Naive B cell (primary cell): ENCODE results near the gene CDK6. TPM values are rescaled to one million over a fixed set of nuclear protein-coding genes. Genes with fewer than 3 reads are reported as not detected.
"Not testable (repeated sequence)": the region's sequence is repeated elsewhere in the genome, so short reads cannot be mapped to it uniquely, and the experiment has no call there.

Experiments
- ATAC-seq, 2 donors: fragments of 150-1000 bp; cut with Tn5 transposase; 2 replicates each; pipeline ENCODE4 v1.10.0; 2021; ENCODE audit warnings: low read depth in 2 of 2, mild to moderate bottlenecking in 2 of 2, moderate library complexity in 2 of 2
- DNase-seq: peaks from one replicate; pipeline ENCODE4 v3.0.0; 2022
- H3K27ac Mint-ChIP-seq, 6 donors: one replicate each; pipeline ENCODE4 v1.8.0; 2020 to 2022; ENCODE audit warnings: mild to moderate bottlenecking in 6 of 6, mixed read lengths in 6 of 6, moderate library complexity in 5 of 6, inconsistent platforms in 2 of 6
- H3K27me3 Mint-ChIP-seq, 3 donors: one replicate each; pipeline ENCODE4 v1.8.0; 2021 to 2022; ENCODE audit warnings: mixed read lengths in 3 of 3, mild to moderate bottlenecking in 1 of 3
- H3K36me3 Mint-ChIP-seq, 2 donors: one replicate each; pipeline ENCODE4 v1.8.0; 2020 to 2022; ENCODE audit warnings: mixed read lengths in 2 of 2, inconsistent platforms in 1 of 2, mild to moderate bottlenecking in 1 of 2
- H3K4me1 Mint-ChIP-seq, 3 donors: one replicate each; pipeline ENCODE4 v1.8.0; 2020 to 2022; ENCODE audit warnings: mixed read lengths in 3 of 3, inconsistent platforms in 1 of 3, mild to moderate bottlenecking in 1 of 3, moderate library complexity in 1 of 3
- H3K4me3 Mint-ChIP-seq, 8 donors: one replicate each; pipeline ENCODE4 v1.8.0; 2020 to 2022; ENCODE audit warnings: mild to moderate bottlenecking in 8 of 8, mixed read lengths in 8 of 8, moderate library complexity in 8 of 8, inconsistent platforms in 2 of 8
- H3K9me3 Mint-ChIP-seq, 7 donors: one replicate each; pipeline ENCODE4 v1.8.0; 2020 to 2022; ENCODE audit warnings: mixed read lengths in 7 of 7, mild to moderate bottlenecking in 5 of 7, inconsistent platforms in 2 of 7, moderate library complexity in 1 of 7
- polyA plus RNA-seq, 6 donors: library from polyadenylated mRNA; unstranded; fragments of 300-500 nt; fragmentation: Illumina TruSeq; gene quantifications; one replicate each; pipeline ENCODE4 v1.2.3, GENCODE V29; 2021; ENCODE audit warnings: low read depth in 6 of 6

Gene CDK6
- 10 to 100 TPM in 3 of 6 donors, 1 to 10 TPM in 3; 3.3 to 15.7 (median 9.6) TPM for polyA plus RNA-seq

- Mint-ChIP-seq H3K9me3 (no peaks in the 10 kb centered on the region), H3K4me3 (peak within 1 kb of the TSS; percentile 91 to 100 (median 96)), H3K36me3 (peaks cover 0 to 9% of the 10 kb centered on the region in 2 donors), H3K4me1 (peaks cover 25 to 41% (median 34%) of the 10 kb centered on the region in 3 donors), H3K27me3 (no peaks in the 10 kb centered on the region), H3K27ac (peak within 1 kb of the TSS; percentile 86 to 97 (median 92))
- ATAC-seq (peak; percentile 46 to 49), DNase-seq (peak; percentile 65)
Observed at GRCh38 chr7:92836489-92836999, at the start of gene CDK6. Gene CDK6 (minus strand): TSS chr7:92836573. CDS start chr7:92833323, 3,250 bp downstream.

- Mint-ChIP-seq H3K36me3 (peaks cover 0 to 10% of the 10 kb centered on the region in 2 donors), H3K9me3 (peaks cover 14 to 40% (median 19%) of the 10 kb centered on the region in 7 donors)
- not testable (repeated sequence) for H3K27me3 Mint-ChIP-seq, DNase-seq, ATAC-seq, H3K4me1 Mint-ChIP-seq, H3K4me3 Mint-ChIP-seq, H3K27ac Mint-ChIP-seq
Observed at GRCh38 chr7:92886039-92886438, 49.7 kb upstream of the CDK6 start.

GRCh38 chr7:92884218-92884617 is 47.8 kb upstream of the CDK6 start:
- H3K27me3 Mint-ChIP-seq: no peaks in the 10 kb centered on the region
- no peaks in the 10 kb centered on the region for H3K4me1 Mint-ChIP-seq
- H3K36me3 Mint-ChIP-seq: peaks cover 0 to 10% of the 10 kb centered on the region in 2 donors
- ATAC-seq (no peak), DNase-seq (no peak)
- H3K4me3 Mint-ChIP-seq: no peak overlapping the region
- H3K9me3 Mint-ChIP-seq: peaks cover 14 to 40% (median 19%) of the 10 kb centered on the region in 7 donors
- H3K27ac Mint-ChIP-seq: no peak overlapping the region

- ATAC-seq (no peak), DNase-seq (no peak)
- Mint-ChIP-seq H3K9me3 (peaks cover 14 to 32% (median 17%) of the 10 kb centered on the region in 7 donors), H3K4me1 (no peaks in the 10 kb centered on the region), H3K27me3 (no peaks in the 10 kb centered on the region), H3K27ac (no peak overlapping the region), H3K4me3 (no peak overlapping the region), H3K36me3 (peaks cover 0 to 10% of the 10 kb centered on the region in 2 donors)
Observed at GRCh38 chr7:92882760-92883159, 46.4 kb upstream of the CDK6 start.

GRCh38 chr7:92881091-92881485 is 44.7 kb upstream of the CDK6 start:
- H3K4me1 Mint-ChIP-seq: no peaks in the 10 kb centered on the region
- H3K36me3 Mint-ChIP-seq: peaks cover 0 to 10% of the 10 kb centered on the region in 2 donors
- no peaks in the 10 kb centered on the region for H3K27me3 Mint-ChIP-seq
- ATAC-seq (no peak), DNase-seq (no peak)
- H3K9me3 Mint-ChIP-seq: peaks cover 10 to 23% (median 15%) of the 10 kb centered on the region in 7 donors
- H3K27ac Mint-ChIP-seq: no peak overlapping the region
- no peak overlapping the region for H3K4me3 Mint-ChIP-seq

GRCh38 chr7:92880212-92881090 is 44.1 kb upstream of the CDK6 start:
- ATAC-seq: peak in 1 of 2 donors; percentile 39
- Mint-ChIP-seq H3K9me3 (peaks cover 10 to 23% (median 15%) of the 10 kb centered on the region in 7 donors), H3K27me3 (no peaks in the 10 kb centered on the region), H3K4me1 (no peaks in the 10 kb centered on the region), H3K27ac (no peak overlapping the region), H3K4me3 (no peak overlapping the region), H3K36me3 (peaks cover 0 to 10% of the 10 kb centered on the region in 2 donors)
- DNase-seq: no peak

GRCh38 chr7:92877367-92877766 is 41.0 kb upstream of the CDK6 start:
- Mint-ChIP-seq H3K27ac (no peak overlapping the region), H3K9me3 (peaks cover 4 to 12% (median 7%) of the 10 kb centered on the region in 7 donors), H3K4me1 (no peaks in the 10 kb centered on the region), H3K4me3 (no peak overlapping the region), H3K27me3 (no peaks in the 10 kb centered on the region), H3K36me3 (peaks cover 0 to 10% of the 10 kb centered on the region in 2 donors)
- no peak for ATAC-seq
- no peak for DNase-seq

- H3K27me3 Mint-ChIP-seq: no peaks in the 10 kb centered on the region
- no peak overlapping the region for H3K27ac Mint-ChIP-seq
- no peak for DNase-seq
- no peak for ATAC-seq
- peaks cover 0 to 5% of the 10 kb centered on the region in 2 donors for H3K36me3 Mint-ChIP-seq
- no peaks in the 10 kb centered on the region for H3K4me1 Mint-ChIP-seq
- H3K9me3 Mint-ChIP-seq: peaks cover 0 to 7% (median 4%) of the 10 kb centered on the region in 7 donors
- H3K4me3 Mint-ChIP-seq: no peak overlapping the region
Observed at GRCh38 chr7:92876836-92877235, 40.5 kb upstream of the CDK6 start.

GRCh38 chr7:92875719-92876118 is 39.3 kb upstream of the CDK6 start:
- H3K4me3 Mint-ChIP-seq: no peak overlapping the region
- no peak for ATAC-seq
- no peak for DNase-seq
- H3K27ac Mint-ChIP-seq: no peak overlapping the region
- no peaks in the 10 kb centered on the region for H3K36me3 Mint-ChIP-seq
- H3K9me3 Mint-ChIP-seq: peaks cover 0 to under 1% (median 0%) of the 10 kb centered on the region in 7 donors
- H3K4me1 Mint-ChIP-seq: no peaks in the 10 kb centered on the region
- no peaks in the 10 kb centered on the region for H3K27me3 Mint-ChIP-seq

- Mint-ChIP-seq H3K36me3 (no peaks in the 10 kb centered on the region), H3K27ac (no peak overlapping the region), H3K4me1 (no peaks in the 10 kb centered on the region), H3K27me3 (no peaks in the 10 kb centered on the region), H3K9me3 (peaks cover 0 to 3% (median 0%) of the 10 kb centered on the region in 7 donors), H3K4me3 (no peak overlapping the region)
- DNase-seq: no peak
- no peak for ATAC-seq
Observed at GRCh38 chr7:92875173-92875572, 38.8 kb upstream of the CDK6 start.

- H3K9me3 Mint-ChIP-seq: peaks cover 0 to 5% (median 3%) of the 10 kb centered on the region in 7 donors
- H3K4me1 Mint-ChIP-seq: no peaks in the 10 kb centered on the region
- H3K4me3 Mint-ChIP-seq: no peak overlapping the region
- H3K27ac Mint-ChIP-seq: no peak overlapping the region
- ATAC-seq (no peak), DNase-seq (no peak)
- H3K36me3 Mint-ChIP-seq: peaks cover 0 to 4% of the 10 kb centered on the region in 2 donors
- no peaks in the 10 kb centered on the region for H3K27me3 Mint-ChIP-seq
Observed at GRCh38 chr7:92874567-92874966, 38.2 kb upstream of the CDK6 start.

- Mint-ChIP-seq H3K27me3 (no peaks in the 10 kb centered on the region), H3K4me3 (no peak overlapping the region), H3K9me3 (peaks cover 0 to 12% (median 10%) of the 10 kb centered on the region in 7 donors), H3K36me3 (peaks cover under 1 to 11% of the 10 kb centered on the region in 2 donors), H3K4me1 (no peaks in the 10 kb centered on the region), H3K27ac (no peak overlapping the region)
- ATAC-seq (no peak), DNase-seq (no peak)
Observed at GRCh38 chr7:92873776-92874175, 37.4 kb upstream of the CDK6 start.

GRCh38 chr7:92872701-92873100 is 36.3 kb upstream of the CDK6 start:
- no peaks in the 10 kb centered on the region for H3K27me3 Mint-ChIP-seq
- peaks cover 3 to 21% (median 18%) of the 10 kb centered on the region in 7 donors for H3K9me3 Mint-ChIP-seq
- H3K36me3 Mint-ChIP-seq: peaks cover 8 to 17% of the 10 kb centered on the region in 2 donors
- DNase-seq: no peak
- H3K4me1 Mint-ChIP-seq: no peaks in the 10 kb centered on the region
- H3K27ac Mint-ChIP-seq: no peak overlapping the region
- no peak overlapping the region for H3K4me3 Mint-ChIP-seq
- ATAC-seq: no peak
